Muscle layer of colon (tissue), 2 donors: ENCODE results near the gene ARID1B.

ENCODE experiments used
- H3K27ac ChIP-seq: one replicate; pipeline ENCODE4 v1.7.0; 2013; ENCODE audit warnings: low read depth, mild to moderate bottlenecking, low read length, moderate library complexity
- H3K27me3 ChIP-seq, 2 donors: one replicate each; pipeline ENCODE4 v1.7.0; 2013; ENCODE audit warnings: low read length in 2 of 2, mild to moderate bottlenecking in 2 of 2; ENCODE audit not compliant: insufficient read depth in 2 of 2, control insufficient read depth in 1 of 2
- H3K36me3 ChIP-seq: one replicate; pipeline ENCODE4 v1.7.0; 2013; ENCODE audit warnings: mild to moderate bottlenecking, low read length; ENCODE audit not compliant: insufficient read depth
- H3K4me1 ChIP-seq: one replicate; pipeline ENCODE4 v1.7.0; 2013; ENCODE audit warnings: mild to moderate bottlenecking, low read length; ENCODE audit not compliant: insufficient read depth
- H3K4me3 ChIP-seq, 2 donors: one replicate each; pipeline ENCODE4 v1.7.0; 2013; ENCODE audit warnings: low read length in 2 of 2, low read depth in 1 of 2, mild to moderate bottlenecking in 1 of 2, moderate library complexity in 1 of 2
- H3K9ac ChIP-seq: one replicate; pipeline ENCODE4 v1.7.0; 2013; ENCODE audit warnings: low read length
- H3K9me3 ChIP-seq: one replicate; pipeline ENCODE4 v1.7.0; 2013; ENCODE audit warnings: mild to moderate bottlenecking, low read length
- donor health status: abdominal sarcoma.
- donor health status: Adenocarcinoma of cecum.

ARID1B gene

GRCh38 chr6:157152556-157152955, 375.4 kb downstream of the ARID1B start:
- H3K27ac ChIP-seq: no peak overlapping the region
- H3K27me3 ChIP-seq: no peaks in the 10 kb centered on the region
- H3K4me3 ChIP-seq: no peak overlapping the region
- no peak overlapping the region for H3K9ac ChIP-seq
- peaks cover 24% of the 10 kb centered on the region for H3K36me3 ChIP-seq
- no peaks in the 10 kb centered on the region for H3K9me3 ChIP-seq
- peaks cover 13% of the 10 kb centered on the region for H3K4me1 ChIP-seq

GRCh38 chr6:157155804-157156203, 378.6 kb downstream of the ARID1B start:
- Histone ChIP-seq H3K36me3 (peaks cover 23% of the 10 kb centered on the region), H3K4me3 (no peak overlapping the region), H3K9me3 (no peaks in the 10 kb centered on the region), H3K9ac (no peak overlapping the region), H3K27ac (no peak overlapping the region), H3K4me1 (no peaks in the 10 kb centered on the region), H3K27me3 (no peaks in the 10 kb centered on the region)

GRCh38 chr6:157157258-157157657, 380.1 kb downstream of the ARID1B start:
- Histone ChIP-seq H3K4me1 (no peaks in the 10 kb centered on the region), H3K36me3 (peaks cover 22% of the 10 kb centered on the region), H3K9ac (no peak overlapping the region)

GRCh38 chr6:157158456-157158855, 381.3 kb downstream of the ARID1B start:
- H3K4me3 ChIP-seq: no peak overlapping the region
- no peaks in the 10 kb centered on the region for H3K4me1 ChIP-seq
- H3K9ac ChIP-seq: no peak overlapping the region
- H3K36me3 ChIP-seq: peaks cover 22% of the 10 kb centered on the region
- no peak overlapping the region for H3K27ac ChIP-seq
- no peaks in the 10 kb centered on the region for H3K9me3 ChIP-seq
- H3K27me3 ChIP-seq: no peaks in the 10 kb centered on the region

More at GRCh38 chr6:157157258-157157657, 380.1 kb downstream of the ARID1B start:
- no peaks in the 10 kb centered on the region for H3K27me3 ChIP-seq
- H3K27ac ChIP-seq: no peak overlapping the region
- no peak overlapping the region for H3K4me3 ChIP-seq
- H3K9me3 ChIP-seq: no peaks in the 10 kb centered on the region

GRCh38 chr6:157158897-157159296, 381.7 kb downstream of the ARID1B start:
- H3K9me3 ChIP-seq: no peaks in the 10 kb centered on the region
- no peaks in the 10 kb centered on the region for H3K4me1 ChIP-seq
- H3K27ac ChIP-seq: no peak overlapping the region
- no peak overlapping the region for H3K9ac ChIP-seq
- no peaks in the 10 kb centered on the region for H3K27me3 ChIP-seq
- no peak overlapping the region for H3K4me3 ChIP-seq
- H3K36me3 ChIP-seq: peaks cover 22% of the 10 kb centered on the region

- no peak overlapping the region for H3K4me3 ChIP-seq
- H3K9me3 ChIP-seq: no peaks in the 10 kb centered on the region
- no peak overlapping the region for H3K9ac ChIP-seq
- no peak overlapping the region for H3K27ac ChIP-seq
- H3K36me3 ChIP-seq: peaks cover 22% of the 10 kb centered on the region
- no peaks in the 10 kb centered on the region for H3K27me3 ChIP-seq
- no peaks in the 10 kb centered on the region for H3K4me1 ChIP-seq
Observed at GRCh38 chr6:157159348-157159747, 382.2 kb downstream of the ARID1B start.

GRCh38 chr6:157161912-157162311, 384.7 kb downstream of the ARID1B start:
- Histone ChIP-seq H3K4me3 (no peak overlapping the region), H3K4me1 (no peaks in the 10 kb centered on the region), H3K9me3 (no peaks in the 10 kb centered on the region), H3K36me3 (peaks cover 17% of the 10 kb centered on the region), H3K9ac (no peak overlapping the region), H3K27ac (no peak overlapping the region), H3K27me3 (no peaks in the 10 kb centered on the region)

- Histone ChIP-seq H3K36me3 (peaks cover 16% of the 10 kb centered on the region), H3K9ac (no peak overlapping the region)
Observed at GRCh38 chr6:157162766-157163433, 385.7 kb downstream of the ARID1B start.

GRCh38 chr6:157163434-157164159, 386.4 kb downstream of the ARID1B start:
- H3K4me1 ChIP-seq: no peaks in the 10 kb centered on the region
- H3K9me3 ChIP-seq: no peaks in the 10 kb centered on the region
- H3K4me3 ChIP-seq: no peak overlapping the region
- no peak overlapping the region for H3K9ac ChIP-seq
- H3K27me3 ChIP-seq: no peaks in the 10 kb centered on the region
- peaks cover 12% of the 10 kb centered on the region for H3K36me3 ChIP-seq
- no peak overlapping the region for H3K27ac ChIP-seq

More at GRCh38 chr6:157162766-157163433, 385.7 kb downstream of the ARID1B start:
- H3K9me3 ChIP-seq: no peaks in the 10 kb centered on the region
- no peak overlapping the region for H3K27ac ChIP-seq
- H3K4me3 ChIP-seq: no peak overlapping the region
- no peaks in the 10 kb centered on the region for H3K4me1 ChIP-seq
- no peaks in the 10 kb centered on the region for H3K27me3 ChIP-seq

- Histone ChIP-seq H3K27me3 (no peaks in the 10 kb centered on the region), H3K9ac (no peak overlapping the region)
Observed at GRCh38 chr6:157164972-157165371, 387.8 kb downstream of the ARID1B start.

GRCh38 chr6:157166784-157167183, 389.6 kb downstream of the ARID1B start:
- Histone ChIP-seq H3K4me1 (peaks cover 12% of the 10 kb centered on the region), H3K9me3 (no peaks in the 10 kb centered on the region), H3K27me3 (no peaks in the 10 kb centered on the region), H3K36me3 (peaks cover 7% of the 10 kb centered on the region), H3K4me3 (no peak overlapping the region), H3K27ac (no peak overlapping the region), H3K9ac (no peak overlapping the region)

More at GRCh38 chr6:157164972-157165371, 387.8 kb downstream of the ARID1B start:
- H3K9me3 ChIP-seq: no peaks in the 10 kb centered on the region
- H3K4me3 ChIP-seq: no peak overlapping the region
- no peak overlapping the region for H3K27ac ChIP-seq
- H3K36me3 ChIP-seq: peaks cover 11% of the 10 kb centered on the region
- H3K4me1 ChIP-seq: peaks cover 11% of the 10 kb centered on the region
